ENCODE results near the gene TSKU.

DNA sequence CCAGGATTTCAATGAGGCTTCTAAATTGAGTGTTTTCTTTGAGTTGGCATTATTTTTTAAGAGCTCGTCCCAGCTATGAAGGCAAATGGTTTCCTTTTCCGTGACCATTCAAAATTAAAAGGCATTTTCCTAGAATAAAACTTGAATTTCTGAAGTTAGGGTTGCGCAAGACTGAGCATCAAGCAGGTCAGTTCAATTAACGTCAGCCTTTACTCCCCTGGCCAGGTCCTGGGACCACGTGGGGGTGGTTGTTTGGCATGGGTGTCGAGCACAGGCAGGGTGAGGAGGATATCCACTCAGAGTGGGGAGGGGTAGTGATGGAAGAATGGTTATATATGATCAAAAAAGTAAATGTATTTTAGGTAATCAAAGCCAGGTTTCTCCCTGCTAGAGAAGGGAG, 43.4 kb upstream of the TSKU start:
- TF ChIP-seq, protein P1, sequence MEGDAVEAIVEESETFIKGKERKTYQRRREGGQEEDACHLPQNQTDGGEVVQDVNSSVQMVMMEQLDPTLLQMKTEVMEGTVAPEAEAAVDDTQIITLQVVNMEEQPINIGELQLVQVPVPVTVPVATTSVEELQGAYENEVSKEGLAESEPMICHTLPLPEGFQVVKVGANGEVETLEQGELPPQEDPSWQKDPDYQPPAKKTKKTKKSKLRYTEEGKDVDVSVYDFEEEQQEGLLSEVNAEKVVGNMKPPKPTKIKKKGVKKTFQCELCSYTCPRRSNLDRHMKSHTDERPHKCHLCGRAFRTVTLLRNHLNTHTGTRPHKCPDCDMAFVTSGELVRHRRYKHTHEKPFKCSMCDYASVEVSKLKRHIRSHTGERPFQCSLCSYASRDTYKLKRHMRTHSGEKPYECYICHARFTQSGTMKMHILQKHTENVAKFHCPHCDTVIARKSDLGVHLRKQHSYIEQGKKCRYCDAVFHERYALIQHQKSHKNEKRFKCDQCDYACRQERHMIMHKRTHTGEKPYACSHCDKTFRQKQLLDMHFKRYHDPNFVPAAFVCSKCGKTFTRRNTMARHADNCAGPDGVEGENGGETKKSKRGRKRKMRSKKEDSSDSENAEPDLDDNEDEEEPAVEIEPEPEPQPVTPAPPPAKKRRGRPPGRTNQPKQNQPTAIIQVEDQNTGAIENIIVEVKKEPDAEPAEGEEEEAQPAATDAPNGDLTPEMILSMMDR (conservative IDR thresholded peaks at IDR 0.05), result no peak
- TF ChIP-seq EZH2 (IDR thresholded peaks at IDR 0.05; ENCODE audit: low read depth), result no peak
